GM21619 (cell line): ENCODE results near the gene WDR70.
"Not testable (repeated sequence)": the region's sequence is repeated elsewhere in the genome, so short reads cannot be mapped to it uniquely, and the experiment has no call there.

ENCODE experiments used
- ATAC-seq: cut with Tn5 transposase; IDR thresholded peaks from one replicate; pipeline ENCODE4 v1.9.1; 2021; ENCODE audit not compliant: unreplicated experiment

Gene WDR70

GRCh38 chr5:37787742-37788141 lies 408.6 kb downstream of the WDR70 start:
- no peak for ATAC-seq

GRCh38 chr5:37789991-37790390 lies 410.9 kb downstream of the WDR70 start:
- no peak for ATAC-seq

- no peak for ATAC-seq
These were observed 412.2 kb downstream of the WDR70 start for GRCh38 chr5:37791321-37791720.

- ATAC-seq: no peak
These were observed 414.0 kb downstream of the WDR70 start for GRCh38 chr5:37792975-37793631.

GRCh38 chr5:37795292-37795691 lies 416.2 kb downstream of the WDR70 start:
- ATAC-seq: not testable (repeated sequence)

- ATAC-seq: not testable (repeated sequence)
These were observed 417.3 kb downstream of the WDR70 start for GRCh38 chr5:37796435-37796834.

GRCh38 chr5:37799865-37800421 lies 420.8 kb downstream of the WDR70 start:
- no peak for ATAC-seq

GRCh38 chr5:37801521-37801920 lies 422.4 kb downstream of the WDR70 start:
- no peak for ATAC-seq
